Fibroblast of villous mesenchyme (primary cell): ENCODE results near the gene MTREX. TPM values are rescaled to one million over a fixed set of nuclear protein-coding genes. Genes with fewer than 3 reads are reported as not detected.

Experiments used
- DNase-seq: peaks from one replicate; pipeline ENCODE4 v3.0.0-alpha.2; 2010; ENCODE audit warnings: low read depth
- H3K4me3 ChIP-seq: 2 replicates; pipeline ENCODE4 v1.5.1; 2011; ENCODE audit warnings: low read depth, mild to moderate bottlenecking, low read length
- total RNA-seq: library from RNA; depleted of rRNA; stranded (reverse); fragments of >200 nt; gene quantifications from 2 replicates; pipeline ENCODE4 v1.2.3, GENCODE V29; 2012
- TF ChIP-seq, protein P1 (sequence below): IDR thresholded peaks from 2 replicates; pipeline ENCODE4 v1.5.1; 2012; ENCODE audit warnings: low read depth, mild to moderate bottlenecking, low read length; ENCODE audit not compliant: insufficient read depth

The MTREX gene
- total RNA-seq, 1 donor = 108 TPM

- TF ChIP-seq, protein P1, sequence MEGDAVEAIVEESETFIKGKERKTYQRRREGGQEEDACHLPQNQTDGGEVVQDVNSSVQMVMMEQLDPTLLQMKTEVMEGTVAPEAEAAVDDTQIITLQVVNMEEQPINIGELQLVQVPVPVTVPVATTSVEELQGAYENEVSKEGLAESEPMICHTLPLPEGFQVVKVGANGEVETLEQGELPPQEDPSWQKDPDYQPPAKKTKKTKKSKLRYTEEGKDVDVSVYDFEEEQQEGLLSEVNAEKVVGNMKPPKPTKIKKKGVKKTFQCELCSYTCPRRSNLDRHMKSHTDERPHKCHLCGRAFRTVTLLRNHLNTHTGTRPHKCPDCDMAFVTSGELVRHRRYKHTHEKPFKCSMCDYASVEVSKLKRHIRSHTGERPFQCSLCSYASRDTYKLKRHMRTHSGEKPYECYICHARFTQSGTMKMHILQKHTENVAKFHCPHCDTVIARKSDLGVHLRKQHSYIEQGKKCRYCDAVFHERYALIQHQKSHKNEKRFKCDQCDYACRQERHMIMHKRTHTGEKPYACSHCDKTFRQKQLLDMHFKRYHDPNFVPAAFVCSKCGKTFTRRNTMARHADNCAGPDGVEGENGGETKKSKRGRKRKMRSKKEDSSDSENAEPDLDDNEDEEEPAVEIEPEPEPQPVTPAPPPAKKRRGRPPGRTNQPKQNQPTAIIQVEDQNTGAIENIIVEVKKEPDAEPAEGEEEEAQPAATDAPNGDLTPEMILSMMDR = no peak
- no peak for DNase-seq
- no peak overlapping the region for H3K4me3 ChIP-seq
These were observed 108.5 kb downstream of the MTREX start for GRCh38 chr5:55416306-55416705.

GRCh38 chr5:55418994-55419968 lies 111.5 kb downstream of the MTREX start:
- no peak overlapping the region for H3K4me3 ChIP-seq
- TF ChIP-seq, protein P1 = no peak
- DNase-seq = peak; percentile 78

DNA sequence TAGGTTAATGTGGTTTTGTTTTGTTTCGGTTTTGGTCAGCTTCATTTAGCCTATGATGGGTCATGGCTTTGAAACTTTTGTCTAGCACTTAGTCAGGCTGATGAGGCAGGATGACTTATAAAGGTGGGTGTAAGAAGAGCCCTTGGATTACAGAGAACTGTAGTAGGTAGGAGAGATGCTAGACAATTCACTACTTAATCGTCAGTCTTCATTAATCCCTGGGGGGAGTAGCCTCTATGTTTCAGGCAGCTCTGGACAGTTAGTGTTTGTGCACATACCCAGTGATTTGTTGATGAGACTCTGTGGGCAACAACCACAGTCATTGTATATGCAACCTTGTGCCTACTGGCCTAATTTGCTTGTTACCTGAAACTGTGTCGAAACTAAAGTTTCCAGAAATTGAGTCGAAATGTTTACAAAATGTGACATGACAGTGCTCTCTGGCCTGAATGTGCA lies 113.3 kb downstream of the MTREX start:
- TF ChIP-seq, protein P1 = no peak
- no peak overlapping the region for H3K4me3 ChIP-seq
- DNase-seq = peak; percentile 38

GRCh38 chr5:55426455-55426854 lies 118.7 kb downstream of the MTREX start:
- DNase-seq = no peak
- H3K4me3 ChIP-seq = no peak overlapping the region
- TF ChIP-seq, protein P1 = no peak

DNA sequence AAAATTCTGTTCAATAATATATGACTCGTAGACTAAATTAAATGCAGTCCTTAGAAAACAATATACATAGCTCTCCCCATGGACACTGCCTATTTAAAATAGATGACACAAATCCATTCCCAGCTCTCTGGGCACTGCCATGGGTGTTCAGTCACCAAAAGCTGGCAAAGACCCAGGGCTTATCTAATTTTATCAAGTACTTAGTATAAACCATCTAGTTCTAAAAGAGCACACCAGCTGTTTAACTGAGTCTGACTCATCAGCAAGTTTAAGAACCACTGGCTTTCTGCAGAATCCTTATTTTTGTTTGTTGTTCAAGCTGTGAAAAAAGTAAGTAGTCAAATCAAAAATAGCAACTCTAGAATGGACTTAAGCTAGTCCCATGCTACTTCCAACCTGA lies 119.4 kb downstream of the MTREX start:
- peak; percentile 90 for DNase-seq
- no peak overlapping the region for H3K4me3 ChIP-seq
- TF ChIP-seq, protein P1 = no peak

DNA sequence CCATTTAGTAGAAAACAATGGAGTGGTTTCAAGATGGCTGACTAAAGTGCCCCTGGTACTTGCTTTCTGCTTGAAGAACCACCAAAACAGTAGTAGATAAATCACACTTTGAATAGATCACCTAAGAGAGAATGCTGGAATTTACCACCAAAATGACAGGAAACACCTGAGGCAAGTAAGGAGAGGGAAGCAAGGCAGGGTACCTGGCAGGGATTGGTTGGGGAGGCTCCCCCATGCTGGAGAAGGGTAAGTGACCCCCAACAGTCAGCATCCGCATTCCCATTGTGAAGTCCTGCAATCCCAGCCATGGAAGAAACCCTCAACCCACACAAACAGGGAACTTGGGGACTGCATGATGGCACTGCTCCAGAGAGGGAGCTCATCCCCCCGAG lies 121.4 kb downstream of the MTREX start:
- no peak overlapping the region for H3K4me3 ChIP-seq
- DNase-seq = no peak
- TF ChIP-seq, protein P1 = no peak
